HepG2 (cell line): ENCODE data around the gene TUBB3. TPM values are rescaled to one million over a fixed set of nuclear protein-coding genes. Genes with fewer than 3 reads are reported as not detected.

Experiments used
- AGO2 ChIP-seq: fragments of 200-400 bp; formaldehyde crosslinking; optimal IDR thresholded peaks from 2 replicates; pipeline ENCODE3; 2017; ENCODE audit warnings: mild to moderate bottlenecking, low read depth, low read length, moderate library complexity
- CAMTA2 ChIP-seq: sonication (generic); formaldehyde crosslinking; IDR thresholded peaks from 2 replicates; pipeline ENCODE4 v1.4.0; 2020; ENCODE audit warnings: mild to moderate bottlenecking, missing genetic modification reagents, borderline replicate concordance
- DR1 ChIP-seq: sonication (generic); formaldehyde crosslinking; IDR thresholded peaks from 2 replicates; pipeline ENCODE4 v1.8.0; 2021; ENCODE audit warnings: mild to moderate bottlenecking, missing genetic modification reagents, inconsistent platforms
- NR2C2 ChIP-seq: sonication (generic); formaldehyde crosslinking; IDR thresholded peaks from 2 replicates; pipeline ENCODE4 v1.4.0; 2020; ENCODE audit warnings: missing genetic modification reagents, mild to moderate bottlenecking, moderate library complexity, borderline replicate concordance
- POLR2G ChIP-seq: fragments of 200-400 bp; formaldehyde crosslinking; IDR thresholded peaks from 2 replicates; pipeline ENCODE4 v1.6.1; 2018; ENCODE audit warnings: mild to moderate bottlenecking, low read depth, low read length, moderate library complexity
- SALL1 ChIP-seq: sonication (generic); formaldehyde crosslinking; IDR thresholded peaks from 2 replicates; pipeline ENCODE4 v1.8.0; 2022; ENCODE audit warnings: mild to moderate bottlenecking, missing genetic modification reagents
- ZNF101 ChIP-seq: sonication (generic); formaldehyde crosslinking; IDR thresholded peaks from 2 replicates; pipeline ENCODE4 v1.4.0; 2020; ENCODE audit warnings: mild to moderate bottlenecking, low read depth, missing genetic modification reagents, borderline replicate concordance
- ZNF235 ChIP-seq: sonication (generic); formaldehyde crosslinking; IDR thresholded peaks from 2 replicates; pipeline ENCODE4 v1.8.1; 2023; ENCODE audit warnings: mild to moderate bottlenecking, missing genetic modification reagents, borderline replicate concordance
- ZNF274 ChIP-seq: sonication (generic); formaldehyde crosslinking; IDR thresholded peaks from 2 replicates; pipeline ENCODE4 v1.5.1; 2020; ENCODE audit warnings: mild to moderate bottlenecking, missing genetic modification reagents
- ZNF451 ChIP-seq: sonication (generic); formaldehyde crosslinking; IDR thresholded peaks from 2 replicates; pipeline ENCODE4 v1.5.0; 2020; ENCODE audit warnings: mild to moderate bottlenecking, missing genetic modification reagents
- polyA plus RNA-seq, 8 experiments: library from polyadenylated mRNA; depleted of rRNA in 3 of 8; stranded (reverse) in 7 of 8; unstranded in 1 of 8; fragments of >200 nt; fragmentation: Illumina TruSeq in 4 of 8; extraction: Trizol in 4 of 8; gene quantifications; 2 replicates each; pipeline versions ENCODE4 v1.2.1 to v1.2.3, GENCODE V29; 2011 to 2016; ENCODE audit warnings: low read depth in 4 of 8, missing spikeins in 1 of 8, mixed read lengths in 1 of 8; ENCODE audit not compliant: insufficient read depth in 1 of 8
- total RNA-seq, 5 experiments: library from RNA; depleted of rRNA; stranded (reverse); fragments of >200 nt; fragmentation: Illumina TruSeq; extraction: Trizol; gene quantifications; 2 replicates each; pipeline ENCODE4 v1.2.3, GENCODE V29; 2016; ENCODE audit warnings: low read depth in 1 of 5
- TF ChIP-seq, protein P1 (sequence below): sonication (generic); formaldehyde crosslinking; IDR thresholded peaks from one replicate; pipeline ENCODE4 v1.5.1; 2020; ENCODE audit warnings: mild to moderate bottlenecking, missing genetic modification reagents; ENCODE audit errors: not compliant biosample characterization
- TF ChIP-seq, protein P2 (sequence below): sonication (generic); formaldehyde crosslinking; IDR thresholded peaks from 2 replicates; pipeline ENCODE4 v1.4.0; 2020; ENCODE audit warnings: mild to moderate bottlenecking, missing genetic modification reagents

TUBB3 gene
- total and polyA plus RNA-seq, 2 of the 13 experiments (the other 11 are each of a cell fraction or from before 2014, with no cell fraction given), result 110 to 185 TPM

DNA sequence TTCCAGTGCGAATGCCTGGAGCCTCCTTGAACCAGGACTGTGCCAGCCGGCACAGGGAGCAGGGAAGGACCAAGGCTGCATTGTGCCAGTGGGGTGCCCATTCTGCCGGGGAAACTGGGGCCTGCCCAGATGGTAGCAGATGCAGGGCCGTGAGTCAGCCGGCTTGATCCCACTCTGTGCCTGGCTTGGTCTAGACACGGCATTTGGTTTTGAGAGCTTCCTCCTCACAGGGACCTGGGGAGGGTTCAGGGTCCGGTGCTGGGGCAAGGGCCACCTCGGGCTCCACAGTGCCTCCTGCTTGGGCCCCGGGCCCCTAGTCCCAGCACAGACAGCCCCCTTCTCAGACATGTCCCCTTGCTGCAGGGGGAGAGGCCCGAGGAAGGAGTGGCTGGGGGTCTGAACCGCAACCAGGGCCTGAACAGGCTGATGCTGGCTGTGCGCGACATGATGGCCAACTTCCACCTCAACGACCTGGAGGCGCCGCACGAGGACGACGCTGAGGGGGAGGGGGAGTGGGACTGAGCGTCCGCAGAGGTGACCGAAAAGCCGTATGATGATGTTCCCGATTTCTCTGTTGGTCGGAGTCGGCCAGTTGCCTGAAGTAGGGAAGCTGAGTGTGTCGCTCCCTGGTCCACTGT, 12.3 kb upstream of the TUBB3 start (continued):
- TF ChIP-seq DR1 (CRISPR knock-in tag) (peak; percentile 52), AGO2 (peak; percentile 66), ZNF451 (CRISPR knock-in tag) (no peak), POLR2G (0 out of 2 replicates have a peak, but pooled peaks have one; percentile 2), NR2C2 (CRISPR knock-in tag) (no peak), SALL1 (CRISPR knock-in tag) (no peak), ZNF274 (peak; percentile 2; the same call in 1 of the 2 replicates), ZNF101 (CRISPR knock-in tag) (no peak), CAMTA2 (CRISPR knock-in tag) (0 out of 2 replicates have a peak, but pooled peaks have one; percentile 57), ZNF235 (CRISPR knock-in tag) (0 out of 2 replicates have a peak, but pooled peaks have one; percentile 43)
- TF ChIP-seq, protein P1, sequence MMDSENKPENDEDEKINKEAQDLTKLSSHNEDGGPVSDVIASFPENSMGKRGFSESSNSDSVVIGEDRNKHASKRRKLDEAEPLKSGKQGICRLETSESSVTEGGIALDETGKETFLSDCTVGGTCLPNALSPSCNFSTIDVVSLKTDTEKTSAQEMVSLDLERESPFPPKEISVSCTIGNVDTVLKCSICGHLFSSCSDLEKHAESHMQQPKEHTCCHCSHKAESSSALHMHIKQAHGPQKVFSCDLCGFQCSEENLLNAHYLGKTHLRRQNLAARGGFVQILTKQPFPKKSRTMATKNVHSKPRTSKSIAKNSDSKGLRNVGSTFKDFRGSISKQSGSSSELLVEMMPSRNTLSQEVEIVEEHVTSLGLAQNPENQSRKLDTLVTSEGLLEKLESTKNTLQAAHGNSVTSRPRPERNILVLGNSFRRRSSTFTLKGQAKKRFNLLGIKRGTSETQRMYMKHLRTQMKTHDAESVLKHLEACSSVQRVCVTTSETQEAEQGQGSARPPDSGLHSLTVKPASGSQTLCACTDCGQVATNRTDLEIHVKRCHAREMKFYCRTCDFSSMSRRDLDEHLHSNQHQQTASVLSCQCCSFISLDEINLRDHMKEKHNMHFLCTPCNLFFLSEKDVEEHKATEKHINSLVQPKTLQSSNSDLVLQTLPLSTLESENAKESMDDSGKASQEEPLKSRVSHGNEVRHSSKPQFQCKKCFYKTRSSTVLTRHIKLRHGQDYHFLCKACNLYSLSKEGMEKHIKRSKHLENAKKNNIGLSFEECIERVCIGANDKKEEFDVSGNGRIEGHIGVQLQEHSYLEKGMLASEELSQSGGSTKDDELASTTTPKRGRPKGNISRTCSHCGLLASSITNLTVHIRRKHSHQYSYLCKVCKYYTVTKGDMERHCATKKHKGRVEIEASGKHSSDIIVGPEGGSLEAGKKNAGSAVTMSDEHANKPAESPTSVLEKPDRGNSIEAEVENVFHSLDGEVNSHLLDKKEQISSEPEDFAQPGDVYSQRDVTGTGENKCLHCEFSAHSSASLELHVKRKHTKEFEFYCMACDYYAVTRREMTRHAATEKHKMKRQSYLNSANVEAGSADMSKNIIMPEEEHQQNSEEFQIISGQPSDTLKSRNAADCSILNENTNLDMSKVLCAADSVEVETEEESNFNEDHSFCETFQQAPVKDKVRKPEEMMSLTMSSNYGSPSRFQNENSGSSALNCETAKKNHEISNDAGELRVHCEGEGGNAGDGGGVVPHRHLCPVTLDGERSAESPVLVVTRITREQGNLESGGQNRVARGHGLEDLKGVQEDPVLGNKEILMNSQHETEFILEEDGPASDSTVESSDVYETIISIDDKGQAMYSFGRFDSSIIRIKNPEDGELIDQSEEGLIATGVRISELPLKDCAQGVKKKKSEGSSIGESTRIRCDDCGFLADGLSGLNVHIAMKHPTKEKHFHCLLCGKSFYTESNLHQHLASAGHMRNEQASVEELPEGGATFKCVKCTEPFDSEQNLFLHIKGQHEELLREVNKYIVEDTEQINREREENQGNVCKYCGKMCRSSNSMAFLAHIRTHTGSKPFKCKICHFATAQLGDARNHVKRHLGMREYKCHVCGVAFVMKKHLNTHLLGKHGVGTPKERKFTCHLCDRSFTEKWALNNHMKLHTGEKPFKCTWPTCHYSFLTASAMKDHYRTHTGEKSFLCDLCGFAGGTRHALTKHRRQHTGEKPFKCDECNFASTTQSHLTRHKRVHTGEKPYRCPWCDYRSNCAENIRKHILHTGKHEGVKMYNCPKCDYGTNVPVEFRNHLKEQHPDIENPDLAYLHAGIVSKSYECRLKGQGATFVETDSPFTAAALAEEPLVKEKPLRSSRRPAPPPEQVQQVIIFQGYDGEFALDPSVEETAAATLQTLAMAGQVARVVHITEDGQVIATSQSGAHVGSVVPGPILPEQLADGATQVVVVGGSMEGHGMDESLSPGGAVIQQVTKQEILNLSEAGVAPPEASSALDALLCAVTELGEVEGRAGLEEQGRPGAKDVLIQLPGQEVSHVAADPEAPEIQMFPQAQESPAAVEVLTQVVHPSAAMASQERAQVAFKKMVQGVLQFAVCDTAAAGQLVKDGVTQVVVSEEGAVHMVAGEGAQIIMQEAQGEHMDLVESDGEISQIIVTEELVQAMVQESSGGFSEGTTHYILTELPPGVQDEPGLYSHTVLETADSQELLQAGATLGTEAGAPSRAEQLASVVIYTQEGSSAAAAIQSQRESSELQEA (CRISPR knock-in tag), result peak; percentile 14
- TF ChIP-seq, protein P2, sequence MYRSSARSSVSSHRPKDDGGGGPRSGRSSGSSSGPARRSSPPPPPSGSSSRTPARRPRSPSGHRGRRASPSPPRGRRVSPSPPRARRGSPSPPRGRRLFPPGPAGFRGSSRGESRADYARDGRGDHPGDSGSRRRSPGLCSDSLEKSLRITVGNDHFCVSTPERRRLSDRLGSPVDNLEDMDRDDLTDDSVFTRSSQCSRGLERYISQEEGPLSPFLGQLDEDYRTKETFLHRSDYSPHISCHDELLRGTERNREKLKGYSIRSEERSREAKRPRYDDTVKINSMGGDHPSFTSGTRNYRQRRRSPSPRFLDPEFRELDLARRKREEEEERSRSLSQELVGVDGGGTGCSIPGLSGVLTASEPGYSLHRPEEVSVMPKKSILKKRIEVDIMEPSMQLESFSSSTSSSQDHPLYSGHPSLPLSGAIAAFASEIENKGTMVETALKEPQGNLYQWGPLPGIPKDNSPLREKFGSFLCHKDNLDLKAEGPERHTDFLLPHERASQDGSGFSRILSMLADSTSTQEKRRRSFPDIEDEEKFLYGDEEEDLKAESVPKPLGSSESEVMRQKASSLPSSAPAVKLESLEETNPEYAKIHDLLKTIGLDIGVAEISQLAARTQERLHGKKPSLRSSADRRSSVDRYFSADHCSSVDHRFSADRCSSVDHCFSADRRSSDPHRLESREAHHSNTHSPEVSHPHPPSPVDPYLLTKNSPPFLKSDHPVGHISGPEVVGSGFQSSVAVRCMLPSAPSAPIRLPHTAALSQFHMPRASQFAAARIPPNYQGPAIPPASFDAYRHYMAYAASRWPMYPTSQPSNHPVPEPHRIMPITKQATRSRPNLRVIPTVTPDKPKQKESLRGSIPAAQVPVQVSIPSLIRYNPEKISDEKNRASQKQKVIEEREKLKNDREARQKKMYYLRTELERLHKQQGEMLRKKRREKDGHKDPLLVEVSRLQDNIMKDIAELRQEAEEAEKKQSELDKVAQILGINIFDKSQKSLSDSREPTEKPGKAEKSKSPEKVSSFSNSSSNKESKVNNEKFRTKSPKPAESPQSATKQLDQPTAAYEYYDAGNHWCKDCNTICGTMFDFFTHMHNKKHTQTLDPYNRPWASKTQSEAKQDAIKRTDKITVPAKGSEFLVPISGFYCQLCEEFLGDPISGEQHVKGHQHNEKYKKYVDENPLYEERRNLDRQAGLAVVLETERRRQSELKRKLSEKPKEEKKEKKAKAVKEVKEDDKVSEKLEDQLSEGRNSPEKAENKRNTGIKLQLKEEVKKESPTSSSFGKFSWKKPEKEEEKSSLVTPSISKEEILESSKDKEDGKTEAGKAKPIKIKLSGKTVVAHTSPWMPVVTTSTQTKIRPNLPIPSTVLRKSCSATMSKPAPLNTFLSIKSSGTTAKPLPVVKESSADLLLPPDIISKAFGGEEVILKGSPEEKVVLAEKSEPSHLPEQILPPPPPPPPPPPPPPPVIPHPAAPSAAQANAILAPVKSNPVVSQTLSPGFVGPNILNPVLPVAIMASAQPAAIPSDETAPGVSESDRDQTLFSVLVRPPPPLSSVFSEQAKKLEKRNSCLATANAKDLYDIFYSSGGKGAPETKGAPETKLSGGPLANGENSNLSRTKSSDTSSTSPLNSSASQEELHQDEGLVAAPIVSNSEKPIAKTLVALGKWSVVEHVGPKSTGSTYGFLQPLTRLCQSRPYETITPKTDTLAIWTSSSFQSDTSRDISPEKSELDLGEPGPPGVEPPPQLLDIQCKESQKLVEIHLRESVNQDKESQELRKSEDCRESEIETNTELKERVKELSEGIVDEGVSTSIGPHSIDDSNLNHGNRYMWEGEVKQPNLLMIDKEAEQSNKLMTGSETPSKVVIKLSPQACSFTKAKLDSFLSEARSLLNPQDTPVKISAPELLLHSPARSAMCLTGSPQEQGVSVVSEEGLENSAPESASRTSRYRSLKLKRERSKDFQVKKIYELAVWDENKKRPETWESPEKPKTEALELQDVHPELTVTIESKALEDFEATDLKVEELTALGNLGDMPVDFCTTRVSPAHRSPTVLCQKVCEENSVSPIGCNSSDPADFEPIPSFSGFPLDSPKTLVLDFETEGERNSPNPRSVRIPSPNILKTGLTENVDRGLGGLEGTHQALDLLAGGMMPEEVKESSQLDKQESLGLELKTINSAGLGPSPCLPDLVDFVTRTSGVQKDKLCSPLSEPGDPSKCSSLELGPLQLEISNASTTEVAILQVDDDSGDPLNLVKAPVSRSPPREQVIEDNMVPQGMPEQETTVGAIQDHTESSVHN (CRISPR knock-in tag), result no peak
